HK-2 (cell line): ENCODE data around the gene IL1RAPL1.
"Not testable (repeated sequence)": the region's sequence is repeated elsewhere in the genome, so short reads cannot be mapped to it uniquely, and the experiment has no call there.

ENCODE experiments used
- DNase-seq: peaks from one replicate; pipeline ENCODE4 v3.0.0-alpha.2; 2018; ENCODE audit not compliant: unreplicated experiment

Gene IL1RAPL1

GRCh38 chrX:28787206-28787605 lies 200.0 kb downstream of the IL1RAPL1 start:
- peak; percentile 17 for DNase-seq

- not testable (repeated sequence) for DNase-seq
Observed at GRCh38 chrX:28800671-28801070, 213.4 kb downstream of the IL1RAPL1 start.

- DNase-seq, result no peak
Observed at GRCh38 chrX:28802625-28803024, 215.4 kb downstream of the IL1RAPL1 start.

- DNase-seq, result no peak
Observed at GRCh38 chrX:28835991-28836390, 248.7 kb downstream of the IL1RAPL1 start.

GRCh38 chrX:28843817-28844216 lies 256.6 kb downstream of the IL1RAPL1 start:
- no peak for DNase-seq

- DNase-seq, result peak; percentile 4
Observed at GRCh38 chrX:28847423-28847822, 260.2 kb downstream of the IL1RAPL1 start.

GRCh38 chrX:28848707-28849106 lies 261.5 kb downstream of the IL1RAPL1 start:
- no peak for DNase-seq

GRCh38 chrX:28850955-28851354 lies 263.7 kb downstream of the IL1RAPL1 start:
- DNase-seq, result no peak

GRCh38 chrX:28851871-28852270 lies 264.6 kb downstream of the IL1RAPL1 start:
- no peak for DNase-seq

- no peak for DNase-seq
Observed at GRCh38 chrX:28854637-28855036, 267.4 kb downstream of the IL1RAPL1 start.

GRCh38 chrX:28876408-28876807 lies 289.2 kb downstream of the IL1RAPL1 start:
- DNase-seq, result no peak

GRCh38 chrX:28876901-28877300 lies 289.7 kb downstream of the IL1RAPL1 start:
- no peak for DNase-seq

- DNase-seq, result no peak
Observed at GRCh38 chrX:28880136-28880535, 292.9 kb downstream of the IL1RAPL1 start.

- no peak for DNase-seq
Observed at GRCh38 chrX:28884823-28885222, 297.6 kb downstream of the IL1RAPL1 start.

- no peak for DNase-seq
Observed at GRCh38 chrX:28888416-28888815, 301.2 kb downstream of the IL1RAPL1 start.

- no peak for DNase-seq
Observed at GRCh38 chrX:28889591-28890090, 302.4 kb downstream of the IL1RAPL1 start.

GRCh38 chrX:28901637-28902036 lies 314.4 kb downstream of the IL1RAPL1 start:
- no peak for DNase-seq

GRCh38 chrX:28910487-28910886 lies 323.2 kb downstream of the IL1RAPL1 start:
- no peak for DNase-seq

- DNase-seq, result no peak
Observed at GRCh38 chrX:28920153-28920943, 333.1 kb downstream of the IL1RAPL1 start.

GRCh38 chrX:28922106-28922505 lies 334.9 kb downstream of the IL1RAPL1 start:
- DNase-seq, result no peak

GRCh38 chrX:28946846-28947245 lies 359.6 kb downstream of the IL1RAPL1 start:
- no peak for DNase-seq

GRCh38 chrX:28960063-28960462 lies 372.8 kb downstream of the IL1RAPL1 start:
- no peak for DNase-seq

GRCh38 chrX:28966331-28966730 lies 379.1 kb downstream of the IL1RAPL1 start:
- no peak for DNase-seq

- DNase-seq, result no peak
Observed at GRCh38 chrX:28969126-28969525, 381.9 kb downstream of the IL1RAPL1 start.
